ENCODE data around the gene TCF4. TPM values are rescaled to one million over a fixed set of nuclear protein-coding genes. Genes with fewer than 3 reads are reported as not detected.
A peak's percentile ranks its signal among the peaks of the same experiment; 100 is the strongest.

Gene TCF4
- total RNA-seq, 6 donors from 2014 or later, result 70.6 to 115 (median 92.4) TPM

DNA sequence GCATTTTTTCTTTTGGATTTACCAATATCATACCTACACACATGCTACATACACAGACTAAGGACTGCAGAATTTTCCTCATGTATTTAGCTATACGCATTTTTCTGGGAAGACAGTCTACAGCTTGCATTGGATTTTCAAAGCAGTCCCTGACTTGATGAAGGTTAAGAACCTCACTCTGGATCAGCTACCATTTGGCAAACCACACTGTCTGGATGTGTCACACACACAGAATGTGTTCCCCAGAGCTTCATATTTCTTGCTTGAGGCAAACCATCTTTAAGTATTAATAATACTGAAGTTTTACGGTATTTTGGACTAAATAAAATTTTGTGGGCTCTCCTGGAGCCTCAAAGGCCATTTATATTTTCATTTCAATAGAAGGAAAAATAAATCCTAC lies 102.3 kb downstream of the TCF4 start:
- Histone ChIP-seq H3K9me3 (no peaks in the 10 kb centered on the region), H3K36me3 (no peaks in the 10 kb centered on the region), H3K4me3 (no peak overlapping the region), H3K4me1 (peaks cover 0 to 21% (median 13%) of the 10 kb centered on the region in 4 donors), H3K27me3 (no peaks in the 10 kb centered on the region), H3K27ac (peak overlapping the region in 1 of 4 donors; percentile 53)
- DNase-seq (no peak), ATAC-seq (ENCODE audit: low FRiP score in 2 of 2) (peak in 1 of 2 donors; percentile 59)
- TF ChIP-seq POLR2AphosphoS5 (IDR thresholded peaks at IDR 0.05) (no peak), EP300 (IDR thresholded peaks at IDR 0.05) (no peak), POLR2A (IDR thresholded peaks at IDR 0.05) (no peak)
- TF ChIP-seq, protein P1, sequence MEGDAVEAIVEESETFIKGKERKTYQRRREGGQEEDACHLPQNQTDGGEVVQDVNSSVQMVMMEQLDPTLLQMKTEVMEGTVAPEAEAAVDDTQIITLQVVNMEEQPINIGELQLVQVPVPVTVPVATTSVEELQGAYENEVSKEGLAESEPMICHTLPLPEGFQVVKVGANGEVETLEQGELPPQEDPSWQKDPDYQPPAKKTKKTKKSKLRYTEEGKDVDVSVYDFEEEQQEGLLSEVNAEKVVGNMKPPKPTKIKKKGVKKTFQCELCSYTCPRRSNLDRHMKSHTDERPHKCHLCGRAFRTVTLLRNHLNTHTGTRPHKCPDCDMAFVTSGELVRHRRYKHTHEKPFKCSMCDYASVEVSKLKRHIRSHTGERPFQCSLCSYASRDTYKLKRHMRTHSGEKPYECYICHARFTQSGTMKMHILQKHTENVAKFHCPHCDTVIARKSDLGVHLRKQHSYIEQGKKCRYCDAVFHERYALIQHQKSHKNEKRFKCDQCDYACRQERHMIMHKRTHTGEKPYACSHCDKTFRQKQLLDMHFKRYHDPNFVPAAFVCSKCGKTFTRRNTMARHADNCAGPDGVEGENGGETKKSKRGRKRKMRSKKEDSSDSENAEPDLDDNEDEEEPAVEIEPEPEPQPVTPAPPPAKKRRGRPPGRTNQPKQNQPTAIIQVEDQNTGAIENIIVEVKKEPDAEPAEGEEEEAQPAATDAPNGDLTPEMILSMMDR (IDR thresholded peaks at IDR 0.05), result no peak
- WGBS, 2 donors, result 85 to 97% methylated on average over 2 of the region's 2 CpGs

DNA sequence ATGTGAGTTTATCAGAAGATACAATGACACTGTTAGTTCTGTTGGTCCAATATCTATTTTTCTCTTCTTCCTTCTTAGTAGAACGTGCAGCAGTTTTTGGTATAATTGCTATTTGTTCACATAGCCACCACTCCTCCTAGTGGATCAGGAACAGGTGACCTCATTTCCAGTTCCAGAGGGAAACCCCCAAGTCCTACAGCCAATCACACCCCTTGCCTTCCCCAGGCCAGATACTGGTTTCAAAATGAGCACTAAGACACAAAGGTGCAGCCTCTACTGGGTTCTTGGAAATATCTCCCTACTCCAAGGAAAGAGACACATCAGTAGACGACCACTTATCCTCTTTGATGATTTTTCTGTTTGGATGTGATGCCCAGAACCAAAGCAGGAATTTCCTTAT lies 103.2 kb downstream of the TCF4 start:
- Histone ChIP-seq H3K27ac (peak overlapping the region in 1 of 4 donors; percentile 38), H3K9me3 (no peaks in the 10 kb centered on the region), H3K4me1 (peaks cover 0 to 19% (median 13%) of the 10 kb centered on the region in 4 donors), H3K36me3 (no peaks in the 10 kb centered on the region), H3K4me3 (no peak overlapping the region), H3K27me3 (no peaks in the 10 kb centered on the region)
- no peak for TF ChIP-seq EP300 (IDR thresholded peaks at IDR 0.05)
- TF ChIP-seq, protein P1 (IDR thresholded peaks at IDR 0.05), result no peak
- ATAC-seq (ENCODE audit: low FRiP score in 2 of 2), result no peak
- WGBS, 2 donors, result 41 to 76% methylated on average over 2 of the region's 2 CpGs
- DNase-seq, result no peak

DNA sequence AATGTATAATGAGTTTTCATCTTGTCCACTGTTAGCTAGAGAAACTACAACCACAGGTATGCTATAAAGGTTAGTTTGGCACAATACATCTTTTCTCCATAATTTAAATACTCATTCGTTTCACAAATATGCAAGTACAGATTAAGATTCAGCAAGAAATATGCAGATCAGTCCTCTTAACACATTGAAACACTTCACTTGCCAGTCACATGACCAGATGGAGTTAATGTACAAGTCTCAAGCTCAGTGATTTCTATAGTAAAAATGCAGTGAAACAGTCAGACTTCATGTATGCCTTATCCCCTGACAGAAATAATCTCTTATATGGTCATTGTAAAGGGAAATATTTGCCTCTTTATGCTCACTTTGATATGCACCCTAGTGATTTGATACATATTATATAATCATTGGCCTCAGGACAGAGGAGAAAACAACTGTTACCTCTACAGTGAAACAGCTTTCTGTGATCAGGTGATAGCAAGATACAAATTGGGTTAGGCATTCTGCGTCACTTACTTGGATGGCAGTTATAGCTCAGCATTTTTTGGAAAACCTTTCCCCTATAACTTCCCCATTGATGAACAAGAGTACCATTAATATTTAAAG lies 104.6 kb downstream of the TCF4 start:
- no peak overlapping the region for H3K4me3 ChIP-seq
- TF ChIP-seq, protein P1 (IDR thresholded peaks at IDR 0.05), result no peak
- TF ChIP-seq POLR2A (IDR thresholded peaks at IDR 0.05) (no peak), POLR2AphosphoS5 (IDR thresholded peaks at IDR 0.05) (no peak), EP300 (IDR thresholded peaks at IDR 0.05) (no peak)
- DNase-seq (no peak), ATAC-seq (ENCODE audit: low FRiP score in 2 of 2) (no peak)
- no peaks in the 10 kb centered on the region for H3K36me3 ChIP-seq
- 74 to 83% methylated on average over 2 of the region's 2 CpGs for WGBS, 2 donors
- no peaks in the 10 kb centered on the region for H3K27me3 ChIP-seq
- no peak overlapping the region for H3K27ac ChIP-seq
- H3K9me3 ChIP-seq, result no peaks in the 10 kb centered on the region
- peaks cover 0 to 11% (median 6%) of the 10 kb centered on the region in 4 donors for H3K4me1 ChIP-seq

DNA sequence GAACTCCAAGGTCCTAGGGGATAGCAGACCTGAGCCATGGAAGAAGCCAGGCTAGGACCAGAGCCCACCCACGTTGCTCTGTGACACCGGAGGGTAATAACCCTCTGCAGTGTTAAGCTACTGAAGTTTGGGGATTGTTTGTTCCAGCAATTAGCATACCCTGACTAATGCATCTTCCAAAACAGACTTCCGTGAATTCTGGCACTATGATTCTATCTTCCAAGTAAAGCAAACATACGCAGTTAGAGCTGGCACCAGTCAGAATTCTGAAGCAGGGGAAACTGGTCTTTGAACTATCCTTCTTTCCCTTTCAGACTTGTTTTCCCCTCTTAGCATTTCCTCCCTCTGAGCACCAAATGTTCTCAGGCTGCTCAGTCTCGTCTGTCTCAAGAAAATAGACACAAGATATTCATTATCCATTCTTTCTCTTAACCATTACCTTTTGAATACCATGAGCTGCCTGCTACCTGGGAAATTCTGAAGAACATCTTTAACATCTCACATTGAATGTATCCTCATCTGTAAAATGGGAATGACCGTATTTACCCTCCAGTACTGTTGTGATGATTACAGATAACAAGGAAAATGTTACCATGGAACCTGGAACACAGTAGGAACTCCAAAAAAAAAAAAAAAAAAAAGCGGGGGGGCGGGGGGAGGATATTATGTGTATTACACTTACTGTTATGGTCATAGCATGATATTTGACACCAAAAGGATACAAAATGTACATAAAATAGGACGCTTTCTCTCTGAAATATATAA lies 108.2 kb downstream of the TCF4 start:
- Histone ChIP-seq H3K36me3 (no peaks in the 10 kb centered on the region), H3K4me3 (no peak overlapping the region), H3K9me3 (no peaks in the 10 kb centered on the region), H3K27ac (peak overlapping the region; percentile 41 to 76 (median 56)), H3K27me3 (no peaks in the 10 kb centered on the region), H3K4me1 (peaks cover 0 to 15% (median 8%) of the 10 kb centered on the region in 4 donors)
- ATAC-seq (ENCODE audit: low FRiP score in 2 of 2), result no peak
- 67 to 78% methylated on average over 9 of the region's 9 CpGs for WGBS, 2 donors
- no peak for DNase-seq
- TF ChIP-seq EP300 (IDR thresholded peaks at IDR 0.05) (peak in 2 of 4 donors; percentile 18 to 47), POLR2A (IDR thresholded peaks at IDR 0.05) (no peak), POLR2AphosphoS5 (IDR thresholded peaks at IDR 0.05) (peak in 1 of 2 donors; percentile 10)
- TF ChIP-seq, protein P1 (IDR thresholded peaks at IDR 0.05), result no peak

Data from upper lobe of left lung (tissue), 6 donors.